K562 (cell line): ENCODE measurements around the gene HSD3B7.

Source experiments
- CBX2 ChIP-seq: fragments of 200-600 bp; sonication (generic); IDR thresholded peaks from one replicate; pipeline ENCODE4 v1.6.1; 2012; ENCODE audit warnings: mild to moderate bottlenecking, low read length, inconsistent platforms; ENCODE audit not compliant: insufficient read depth, poor library complexity, severe bottlenecking
- FOXP4 ChIP-seq: sonication (generic); formaldehyde crosslinking; IDR thresholded peaks from 2 replicates; pipeline ENCODE4 v1.8.0; 2022; ENCODE audit warnings: mild to moderate bottlenecking, missing genetic modification reagents, borderline replicate concordance
- GATA2 ChIP-seq: sonication (generic); formaldehyde crosslinking; IDR thresholded peaks from 2 replicates; pipeline ENCODE4 v1.4.0; 2020; ENCODE audit warnings: mild to moderate bottlenecking, missing genetic modification reagents
- HINFP ChIP-seq: fragments of 450-650 bp; conservative IDR thresholded peaks from 2 replicates; pipeline ENCODE4 v1.6.1; 2016; ENCODE audit warnings: missing genetic modification characterization, low read depth, mild to moderate bottlenecking, control low read depth, missing compliant biosample characterization
- HSF4 ChIP-seq: fragments of 250-450 bp; sonication (Bioruptor Pico); IDR thresholded peaks from 2 replicates; pipeline ENCODE4 v2.1.2; 2022; ENCODE audit warnings: mild to moderate bottlenecking, moderate library complexity, borderline replicate concordance
- NFE2 ChIP-seq: IDR thresholded peaks from 2 replicates; pipeline ENCODE4 v1.6.1; 2014; ENCODE audit warnings: antibody characterized with exemption, low read depth
- PHB2 ChIP-seq: fragments of 450-650 bp; IDR thresholded peaks from 2 replicates; pipeline ENCODE4 v1.6.1; 2017; ENCODE audit warnings: low read depth
- POLR2AphosphoS5 ChIP-seq: IDR thresholded peaks from 2 replicates; pipeline ENCODE4 v1.6.1; 2011; ENCODE audit warnings: mild to moderate bottlenecking, low read depth, low read length, moderate library complexity; ENCODE audit not compliant: control insufficient read depth, insufficient read depth
- ZBTB7A ChIP-seq: IDR thresholded peaks from 2 replicates; pipeline ENCODE4 v1.6.1; 2011; ENCODE audit warnings: low read depth, mild to moderate bottlenecking, low read length, moderate library complexity, borderline replicate concordance; ENCODE audit not compliant: control insufficient read depth
- ZEB2 ChIP-seq: fragments of 450-650 bp; IDR thresholded peaks from 2 replicates; pipeline ENCODE4 v1.6.1; 2016
- TF ChIP-seq, protein P1 (sequence below): fragments of 200-400 bp; formaldehyde crosslinking; IDR thresholded peaks from 2 replicates; pipeline ENCODE4 v1.6.1; 2017; ENCODE audit warnings: mild to moderate bottlenecking, low read depth, low read length, moderate library complexity
- TF ChIP-seq, protein P2 (sequence below), 2 experiments: fragments of 200-800 bp in 1 of 2; sonication (Bioruptor generic) in 1 of 2; sonication (generic) in 1 of 2; formaldehyde crosslinking in 1 of 2; IDR thresholded peaks in 1 of 2; conservative IDR thresholded peaks in 1 of 2; 2 replicates each; pipeline versions ENCODE4 v1.5.0 to v1.6.1; 2016 to 2020; ENCODE audit warnings: missing compliant biosample characterization in 1 of 2, missing genetic modification characterization in 1 of 2, missing genetic modification reagents in 1 of 2

DNA sequence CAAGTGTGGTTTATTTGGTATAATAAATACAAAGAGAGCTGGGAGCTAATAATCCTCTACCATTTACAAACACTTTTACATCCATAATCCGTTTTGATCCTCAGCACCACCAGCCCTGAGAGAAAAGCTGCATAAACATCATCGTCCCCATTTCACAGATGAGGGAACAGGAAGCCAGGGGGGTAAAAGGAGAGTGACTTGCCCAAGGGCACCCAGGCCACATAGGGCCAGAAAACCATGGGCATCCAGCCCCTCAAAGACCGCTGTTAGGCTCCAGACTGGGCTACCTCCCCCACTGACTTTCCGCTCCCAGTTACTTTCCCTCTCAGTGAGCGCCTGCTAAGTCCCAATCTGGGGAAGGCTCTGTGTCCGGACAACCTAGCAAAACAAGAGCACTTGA is 18.7 kb downstream of the HSD3B7 start:
- TF ChIP-seq, protein P1, sequence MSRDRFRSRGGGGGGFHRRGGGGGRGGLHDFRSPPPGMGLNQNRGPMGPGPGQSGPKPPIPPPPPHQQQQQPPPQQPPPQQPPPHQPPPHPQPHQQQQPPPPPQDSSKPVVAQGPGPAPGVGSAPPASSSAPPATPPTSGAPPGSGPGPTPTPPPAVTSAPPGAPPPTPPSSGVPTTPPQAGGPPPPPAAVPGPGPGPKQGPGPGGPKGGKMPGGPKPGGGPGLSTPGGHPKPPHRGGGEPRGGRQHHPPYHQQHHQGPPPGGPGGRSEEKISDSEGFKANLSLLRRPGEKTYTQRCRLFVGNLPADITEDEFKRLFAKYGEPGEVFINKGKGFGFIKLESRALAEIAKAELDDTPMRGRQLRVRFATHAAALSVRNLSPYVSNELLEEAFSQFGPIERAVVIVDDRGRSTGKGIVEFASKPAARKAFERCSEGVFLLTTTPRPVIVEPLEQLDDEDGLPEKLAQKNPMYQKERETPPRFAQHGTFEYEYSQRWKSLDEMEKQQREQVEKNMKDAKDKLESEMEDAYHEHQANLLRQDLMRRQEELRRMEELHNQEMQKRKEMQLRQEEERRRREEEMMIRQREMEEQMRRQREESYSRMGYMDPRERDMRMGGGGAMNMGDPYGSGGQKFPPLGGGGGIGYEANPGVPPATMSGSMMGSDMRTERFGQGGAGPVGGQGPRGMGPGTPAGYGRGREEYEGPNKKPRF: no peak
- no peak for TF ChIP-seq CBX2
- no peak for TF ChIP-seq PHB2
- TF ChIP-seq FOXP4 (CRISPR knock-in tag): no peak
- no peak for TF ChIP-seq ZBTB7A
- no peak for TF ChIP-seq GATA2 (CRISPR knock-in tag)
- TF ChIP-seq POLR2AphosphoS5: no peak
- no peak for TF ChIP-seq ZEB2
- TF ChIP-seq, protein P2, sequence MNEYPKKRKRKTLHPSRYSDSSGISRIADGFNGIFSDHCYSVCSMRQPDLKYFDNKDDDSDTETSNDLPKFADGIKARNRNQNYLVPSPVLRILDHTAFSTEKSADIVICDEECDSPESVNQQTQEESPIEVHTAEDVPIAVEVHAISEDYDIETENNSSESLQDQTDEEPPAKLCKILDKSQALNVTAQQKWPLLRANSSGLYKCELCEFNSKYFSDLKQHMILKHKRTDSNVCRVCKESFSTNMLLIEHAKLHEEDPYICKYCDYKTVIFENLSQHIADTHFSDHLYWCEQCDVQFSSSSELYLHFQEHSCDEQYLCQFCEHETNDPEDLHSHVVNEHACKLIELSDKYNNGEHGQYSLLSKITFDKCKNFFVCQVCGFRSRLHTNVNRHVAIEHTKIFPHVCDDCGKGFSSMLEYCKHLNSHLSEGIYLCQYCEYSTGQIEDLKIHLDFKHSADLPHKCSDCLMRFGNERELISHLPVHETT (CRISPR knock-in tag; conservative IDR thresholded peaks at IDR 0.05 in 1 of 2, IDR thresholded peaks at IDR 0.05 in 1 of 2): no peak
- TF ChIP-seq HSF4 (CRISPR knock-in tag): no peak
- TF ChIP-seq NFE2: no peak
- TF ChIP-seq HINFP (tag): no peak
